Heart left ventricle (tissue), 13 donors: Measurements from ENCODE around the gene KLHDC8A.

Experiments used
- CTCF ChIP-seq, 12 donors: fragments of 200-600 bp; sonication (generic) in 4 of 12; IDR thresholded peaks; one replicate each; pipeline versions ENCODE4 v1.5.0 to v1.8.0; 2018 to 2022; ENCODE audit warnings: antibody characterized with exemption in 12 of 12, mild to moderate bottlenecking in 5 of 12
- POLR2A ChIP-seq, 2 donors: fragments of 450-650 bp; IDR thresholded peaks; one replicate each; pipeline ENCODE4 v1.6.1; 2017; ENCODE audit warnings: antibody characterized with exemption in 2 of 2, mild to moderate bottlenecking in 2 of 2, moderate library complexity in 2 of 2
- donor health status: ischemic (EF 13 %, LVEDD 7.1; RV severe dilation, severe dysfunction).
- donor health status: DM: no; HTN: yes; CAD: no.
- donor health status: DM: no; HTN: no; CAD: no.
- donor health status: ischemic (EF 25% LVEDD 6.9; RV normal size, moderate dysfunction).
- donor health status: ischemic (EF 25% LVEDD 5.7; RV mildly dilated, moderate dysfunction).
- donor health status: ischemic (EF 35%, LVEDD 5.7; RV mildly dilated, moderate dysfunction).
- donor health status: nonischemic (EF 11% LVEDD 7.7; RV severe dilation, severe dysfunction).
- donor health status: DM: yes; HTN: yes; CAD: no.
- donor health status: PGD.
- donor health status: ischemic (EF 29% LVEDD 5.4; RV normal size, mild dysfunction).
- donor health status: nonischemic (EF 23%, LVEDD 6.1; RV moderate dilation, normal function).

- TF ChIP-seq CTCF (IDR thresholded peaks at IDR 0.05) (no peak), POLR2A (IDR thresholded peaks at IDR 0.05) (no peak)
These were observed 38.9 kb upstream of the KLHDC8A start for GRCh38 chr1:205395616-205396015.
